ENCODE measurements around the gene NTNG1.

Gene NTNG1

DNA sequence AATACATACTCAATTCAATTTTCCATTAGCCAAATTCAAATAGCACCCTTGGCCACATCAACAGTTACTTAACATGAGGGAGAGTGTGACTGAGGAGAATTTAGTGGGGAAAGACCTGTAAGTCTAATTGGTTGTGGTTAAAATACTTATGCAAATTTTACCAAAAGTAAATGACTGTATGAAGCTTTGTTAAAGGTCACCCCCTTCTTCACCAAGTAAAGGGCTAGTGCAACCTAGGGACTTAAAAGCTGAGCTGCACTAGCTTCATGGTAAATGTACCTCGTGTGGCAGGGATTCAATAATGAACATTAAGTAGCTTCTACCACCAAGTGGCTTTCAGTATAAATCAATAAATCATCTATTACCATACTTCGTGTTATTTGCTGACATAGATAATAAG is 372.0 kb downstream of the NTNG1 start:
- Histone ChIP-seq H3K4me3 (ENCODE audit: low read length) (no peak overlapping the region), H3K9me2 (replicated peaks; ENCODE audit: insufficient read depth, low read length) (no peaks in the 10 kb centered on the region), H3K4me1 (ENCODE audit: low read length) (peaks cover 10% of the 10 kb centered on the region), H3F3A (ENCODE audit: insufficient read depth, low read length) (peaks cover 6% of the 10 kb centered on the region; the same call in 1 of the 2 replicates), H3K27me3 (replicated peaks; ENCODE audit: insufficient read depth, low read length) (no peaks in the 10 kb centered on the region), H3K9ac (ENCODE audit: low read length) (no peak overlapping the region), H4K20me1 (ENCODE audit: insufficient read depth, low read length) (no peaks in the 10 kb centered on the region), H3K79me2 (ENCODE audit: low read length) (no peaks in the 10 kb centered on the region), H2AFZ (ENCODE audit: low read length) (no peak overlapping the region), H3K36me3 (replicated peaks; ENCODE audit: insufficient read depth, low read length) (no peaks in the 10 kb centered on the region), H3K27ac (ENCODE audit: low read length) (no peak overlapping the region), H3K9me3 (replicated peaks; ENCODE audit: insufficient read depth, low read length) (no peaks in the 10 kb centered on the region), H3K4me2 (ENCODE audit: low read depth, low read length) (no peak overlapping the region)
- TF ChIP-seq, protein P1, sequence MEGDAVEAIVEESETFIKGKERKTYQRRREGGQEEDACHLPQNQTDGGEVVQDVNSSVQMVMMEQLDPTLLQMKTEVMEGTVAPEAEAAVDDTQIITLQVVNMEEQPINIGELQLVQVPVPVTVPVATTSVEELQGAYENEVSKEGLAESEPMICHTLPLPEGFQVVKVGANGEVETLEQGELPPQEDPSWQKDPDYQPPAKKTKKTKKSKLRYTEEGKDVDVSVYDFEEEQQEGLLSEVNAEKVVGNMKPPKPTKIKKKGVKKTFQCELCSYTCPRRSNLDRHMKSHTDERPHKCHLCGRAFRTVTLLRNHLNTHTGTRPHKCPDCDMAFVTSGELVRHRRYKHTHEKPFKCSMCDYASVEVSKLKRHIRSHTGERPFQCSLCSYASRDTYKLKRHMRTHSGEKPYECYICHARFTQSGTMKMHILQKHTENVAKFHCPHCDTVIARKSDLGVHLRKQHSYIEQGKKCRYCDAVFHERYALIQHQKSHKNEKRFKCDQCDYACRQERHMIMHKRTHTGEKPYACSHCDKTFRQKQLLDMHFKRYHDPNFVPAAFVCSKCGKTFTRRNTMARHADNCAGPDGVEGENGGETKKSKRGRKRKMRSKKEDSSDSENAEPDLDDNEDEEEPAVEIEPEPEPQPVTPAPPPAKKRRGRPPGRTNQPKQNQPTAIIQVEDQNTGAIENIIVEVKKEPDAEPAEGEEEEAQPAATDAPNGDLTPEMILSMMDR (IDR thresholded peaks at IDR 0.05; ENCODE audit: low read length), result no peak
- no peak for TF ChIP-seq EZH2phosphoT487 (IDR thresholded peaks at IDR 0.05; ENCODE audit: low read length)
- no peak for TF ChIP-seq EZH2 (optimal IDR thresholded peaks at IDR 0.05; ENCODE audit: low read depth, low read length)
- DNase-seq, result no peak

DNA sequence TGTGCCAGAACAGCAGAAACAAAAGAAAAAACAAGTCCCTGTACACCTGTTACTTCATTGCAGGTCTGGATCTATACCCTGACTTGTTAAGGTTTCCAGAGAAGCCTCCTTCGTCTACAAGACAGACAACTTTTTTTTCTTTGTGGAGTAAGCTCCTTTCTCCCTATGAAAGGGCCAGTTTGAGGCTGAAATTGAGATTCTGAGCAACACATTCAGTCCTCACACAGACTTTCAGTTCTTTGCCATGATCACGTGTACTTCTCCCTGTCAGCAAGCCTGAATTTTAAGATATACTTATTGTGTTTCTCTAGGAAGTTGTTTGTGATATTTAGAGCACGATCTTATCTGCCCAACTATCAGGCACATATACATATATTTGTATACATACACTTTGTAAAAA is 374.0 kb downstream of the NTNG1 start:
- no peak overlapping the region for H2AFZ ChIP-seq (ENCODE audit: low read length)
- H3K36me3 ChIP-seq (replicated peaks; ENCODE audit: insufficient read depth, low read length), result no peaks in the 10 kb centered on the region
- H3K4me2 ChIP-seq (ENCODE audit: low read depth, low read length), result 0 out of 2 replicates have a peak overlapping the region, but pooled peaks have one; percentile 8
- H3K4me3 ChIP-seq (ENCODE audit: low read length), result no peak overlapping the region
- DNase-seq, result no peak
- no peak overlapping the region for H3K27ac ChIP-seq (ENCODE audit: low read length)
- H3K79me2 ChIP-seq (ENCODE audit: low read length), result no peaks in the 10 kb centered on the region
- no peak overlapping the region for H3K9ac ChIP-seq (ENCODE audit: low read length)
- H3K9me3 ChIP-seq (replicated peaks; ENCODE audit: insufficient read depth, low read length), result no peaks in the 10 kb centered on the region
- H4K20me1 ChIP-seq (ENCODE audit: insufficient read depth, low read length), result no peaks in the 10 kb centered on the region
- H3K9me2 ChIP-seq (replicated peaks; ENCODE audit: insufficient read depth, low read length), result no peaks in the 10 kb centered on the region
- TF ChIP-seq EZH2 (optimal IDR thresholded peaks at IDR 0.05; ENCODE audit: low read depth, low read length) (no peak), EZH2phosphoT487 (IDR thresholded peaks at IDR 0.05; ENCODE audit: low read length) (no peak)
- TF ChIP-seq, protein P1 (IDR thresholded peaks at IDR 0.05; ENCODE audit: low read length), result no peak
- peaks cover 6% of the 10 kb centered on the region; the same call in 1 of the 2 replicates for H3F3A ChIP-seq (ENCODE audit: insufficient read depth, low read length)
- no peaks in the 10 kb centered on the region for H3K27me3 ChIP-seq (replicated peaks; ENCODE audit: insufficient read depth, low read length)
- H3K4me1 ChIP-seq (ENCODE audit: low read length), result peaks cover 10% of the 10 kb centered on the region

DNA sequence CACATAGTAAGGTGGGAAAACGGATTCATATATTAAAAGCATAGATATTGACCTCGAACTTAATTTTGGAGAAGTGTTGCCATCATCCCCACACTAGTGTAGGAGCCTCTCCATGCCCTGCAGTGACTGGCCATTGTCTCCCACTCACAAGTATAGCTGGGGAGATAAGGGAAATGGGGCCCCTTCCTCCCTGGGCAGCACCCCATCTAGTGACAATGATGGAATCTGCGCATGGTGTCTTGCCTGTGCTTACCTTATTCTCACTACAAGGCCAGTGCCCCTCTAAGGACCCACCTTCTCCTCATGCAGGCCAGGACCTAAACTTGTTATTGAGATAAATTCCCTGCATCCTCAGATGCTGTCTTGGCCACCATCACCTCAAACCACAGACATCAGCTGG is 374.9 kb downstream of the NTNG1 start:
- H3K9me3 ChIP-seq (replicated peaks; ENCODE audit: insufficient read depth, low read length), result no peaks in the 10 kb centered on the region
- peaks cover 10% of the 10 kb centered on the region for H3K4me1 ChIP-seq (ENCODE audit: low read length)
- H3F3A ChIP-seq (ENCODE audit: insufficient read depth, low read length), result peaks cover 6% of the 10 kb centered on the region; the same call in 1 of the 2 replicates
- no peaks in the 10 kb centered on the region for H3K27me3 ChIP-seq (replicated peaks; ENCODE audit: insufficient read depth, low read length)
- H2AFZ ChIP-seq (ENCODE audit: low read length), result no peak overlapping the region
- H3K9me2 ChIP-seq (replicated peaks; ENCODE audit: insufficient read depth, low read length), result no peaks in the 10 kb centered on the region
- H3K9ac ChIP-seq (ENCODE audit: low read length), result no peak overlapping the region
- TF ChIP-seq EZH2phosphoT487 (IDR thresholded peaks at IDR 0.05; ENCODE audit: low read length) (no peak), EZH2 (optimal IDR thresholded peaks at IDR 0.05; ENCODE audit: low read depth, low read length) (no peak)
- TF ChIP-seq, protein P1 (IDR thresholded peaks at IDR 0.05; ENCODE audit: low read length), result no peak
- no peaks in the 10 kb centered on the region for H4K20me1 ChIP-seq (ENCODE audit: insufficient read depth, low read length)
- DNase-seq, result no peak
- no peaks in the 10 kb centered on the region for H3K36me3 ChIP-seq (replicated peaks; ENCODE audit: insufficient read depth, low read length)
- no peak overlapping the region for H3K4me2 ChIP-seq (ENCODE audit: low read depth, low read length)
- no peak overlapping the region for H3K4me3 ChIP-seq (ENCODE audit: low read length)
- H3K27ac ChIP-seq (ENCODE audit: low read length), result no peak overlapping the region
- no peaks in the 10 kb centered on the region for H3K79me2 ChIP-seq (ENCODE audit: low read length)

Data from MM.1S (cell line).